ENCODE data around the gene NME7.
"Not testable (repeated sequence)": the region's sequence is repeated elsewhere in the genome, so short reads cannot be mapped to it uniquely, and the experiment has no call there.

NME7 gene

DNA sequence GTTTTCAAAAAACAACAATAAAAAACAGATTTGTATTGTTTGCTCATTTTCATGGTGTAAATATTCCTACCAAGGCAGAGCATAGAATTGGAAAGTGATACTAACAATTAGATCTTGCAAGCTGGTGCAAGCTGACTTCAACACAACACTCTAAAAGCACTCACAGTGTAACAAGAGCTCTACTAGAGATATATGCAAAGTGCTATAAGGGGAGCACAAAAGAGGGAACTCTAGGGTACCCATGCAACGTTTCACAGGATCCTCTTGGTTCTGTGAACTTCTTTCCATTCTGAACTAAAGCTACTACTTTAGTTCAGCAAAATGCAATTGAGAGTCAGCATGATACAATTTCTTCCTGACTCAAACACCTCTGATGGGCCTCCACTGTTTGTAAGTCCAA, 182.8 kb downstream of the NME7 start:
- TF ChIP-seq, protein P1, sequence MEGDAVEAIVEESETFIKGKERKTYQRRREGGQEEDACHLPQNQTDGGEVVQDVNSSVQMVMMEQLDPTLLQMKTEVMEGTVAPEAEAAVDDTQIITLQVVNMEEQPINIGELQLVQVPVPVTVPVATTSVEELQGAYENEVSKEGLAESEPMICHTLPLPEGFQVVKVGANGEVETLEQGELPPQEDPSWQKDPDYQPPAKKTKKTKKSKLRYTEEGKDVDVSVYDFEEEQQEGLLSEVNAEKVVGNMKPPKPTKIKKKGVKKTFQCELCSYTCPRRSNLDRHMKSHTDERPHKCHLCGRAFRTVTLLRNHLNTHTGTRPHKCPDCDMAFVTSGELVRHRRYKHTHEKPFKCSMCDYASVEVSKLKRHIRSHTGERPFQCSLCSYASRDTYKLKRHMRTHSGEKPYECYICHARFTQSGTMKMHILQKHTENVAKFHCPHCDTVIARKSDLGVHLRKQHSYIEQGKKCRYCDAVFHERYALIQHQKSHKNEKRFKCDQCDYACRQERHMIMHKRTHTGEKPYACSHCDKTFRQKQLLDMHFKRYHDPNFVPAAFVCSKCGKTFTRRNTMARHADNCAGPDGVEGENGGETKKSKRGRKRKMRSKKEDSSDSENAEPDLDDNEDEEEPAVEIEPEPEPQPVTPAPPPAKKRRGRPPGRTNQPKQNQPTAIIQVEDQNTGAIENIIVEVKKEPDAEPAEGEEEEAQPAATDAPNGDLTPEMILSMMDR (IDR thresholded peaks at IDR 0.05; ENCODE audit: control insufficient read depth, insufficient read depth, low read depth, low read length, missing control alignments), result no peak
- H3K4me3 ChIP-seq (ENCODE audit: control insufficient read depth, low read depth, low read length), result no peak overlapping the region
- DNase-seq (ENCODE audit: low read depth), result no peak

DNA sequence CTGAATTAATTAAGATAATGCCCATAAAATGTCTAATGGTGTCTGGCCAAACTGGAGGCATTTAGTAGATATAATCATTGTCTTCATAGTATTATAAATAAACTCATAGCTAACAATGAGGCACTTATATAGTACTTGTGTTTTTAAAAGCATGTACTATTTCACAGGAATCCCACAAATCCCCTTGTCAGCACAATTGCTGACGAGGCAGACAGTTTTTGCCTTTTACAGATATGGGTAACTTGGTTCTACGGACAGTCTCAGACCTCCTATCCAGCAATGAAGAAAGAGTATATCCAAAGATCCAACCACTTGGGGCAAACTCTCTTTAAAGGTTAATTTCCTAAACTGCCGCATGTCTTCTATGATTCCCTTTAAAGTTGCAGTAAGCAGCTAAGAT, 187.4 kb downstream of the NME7 start:
- H3K4me3 ChIP-seq (ENCODE audit: control insufficient read depth, low read depth, low read length), result no peak overlapping the region
- TF ChIP-seq, protein P1 (IDR thresholded peaks at IDR 0.05; ENCODE audit: control insufficient read depth, insufficient read depth, low read depth, low read length, missing control alignments), result no peak
- no peak for DNase-seq (ENCODE audit: low read depth)

DNA sequence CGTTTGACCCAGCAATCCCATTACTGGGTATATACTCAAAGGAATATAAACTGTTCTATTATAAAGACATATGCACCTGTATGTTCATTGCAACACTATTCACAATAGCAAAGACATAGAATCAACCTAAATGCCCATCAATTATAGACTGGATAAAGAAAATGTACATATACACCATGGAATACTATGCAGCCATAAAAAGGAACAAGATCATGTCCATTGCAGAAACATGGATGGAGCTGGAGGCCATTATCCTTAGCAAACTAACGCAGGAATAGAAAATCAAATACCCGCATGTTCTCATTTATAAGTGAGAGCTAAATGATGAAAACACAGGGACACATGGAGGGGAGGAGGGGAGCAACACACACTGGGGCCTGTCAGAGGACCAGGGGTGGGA, 188.2 kb downstream of the NME7 start:
- DNase-seq (ENCODE audit: low read depth); H3K4me3 ChIP-seq (ENCODE audit: control insufficient read depth, low read depth, low read length): not testable (repeated sequence)

DNA sequence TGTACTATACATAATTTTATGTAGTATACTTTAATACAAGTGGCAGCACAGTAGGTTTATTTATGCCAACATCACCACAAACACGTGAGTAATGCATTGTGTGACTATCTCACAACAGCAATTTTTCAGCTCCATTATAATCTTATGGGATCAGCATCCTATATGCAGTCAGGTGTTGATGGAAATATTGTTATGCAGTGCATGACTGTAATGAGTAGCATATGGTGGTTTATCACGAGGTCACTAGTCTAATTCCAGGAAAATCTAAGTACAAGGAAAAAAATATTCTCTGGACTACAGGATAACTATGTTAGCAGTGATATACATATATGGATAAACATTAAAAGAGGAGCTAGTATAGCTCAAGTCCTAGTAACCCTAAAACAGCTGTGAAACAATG, 192.1 kb downstream of the NME7 start:
- DNase-seq (ENCODE audit: low read depth), result no peak
- TF ChIP-seq, protein P1 (IDR thresholded peaks at IDR 0.05; ENCODE audit: control insufficient read depth, insufficient read depth, low read depth, low read length, missing control alignments), result no peak
- H3K4me3 ChIP-seq (ENCODE audit: control insufficient read depth, low read depth, low read length), result no peak overlapping the region

DNA sequence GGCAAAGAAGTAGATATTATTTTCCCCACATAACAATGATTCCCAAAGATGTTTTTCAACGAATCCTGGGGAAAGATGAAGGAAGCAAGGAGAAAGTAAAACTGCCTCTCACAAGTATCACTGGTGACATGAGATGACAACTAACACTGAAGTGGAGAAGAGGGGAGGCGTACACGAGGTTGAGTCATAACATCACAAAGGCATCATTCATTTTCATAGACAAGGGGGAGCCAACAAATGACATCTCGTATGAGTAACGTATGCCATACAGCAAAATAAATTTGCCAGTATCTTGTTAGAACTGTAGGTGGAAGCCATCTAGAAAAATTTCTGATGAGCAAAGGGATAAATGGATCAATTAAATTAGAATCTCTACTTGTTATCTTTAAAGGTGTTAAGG, 204.5 kb downstream of the NME7 start:
- DNase-seq (ENCODE audit: low read depth), result no peak
- TF ChIP-seq, protein P1 (IDR thresholded peaks at IDR 0.05; ENCODE audit: control insufficient read depth, insufficient read depth, low read depth, low read length, missing control alignments), result no peak
- H3K4me3 ChIP-seq (ENCODE audit: control insufficient read depth, low read depth, low read length), result no peak overlapping the region

DNA sequence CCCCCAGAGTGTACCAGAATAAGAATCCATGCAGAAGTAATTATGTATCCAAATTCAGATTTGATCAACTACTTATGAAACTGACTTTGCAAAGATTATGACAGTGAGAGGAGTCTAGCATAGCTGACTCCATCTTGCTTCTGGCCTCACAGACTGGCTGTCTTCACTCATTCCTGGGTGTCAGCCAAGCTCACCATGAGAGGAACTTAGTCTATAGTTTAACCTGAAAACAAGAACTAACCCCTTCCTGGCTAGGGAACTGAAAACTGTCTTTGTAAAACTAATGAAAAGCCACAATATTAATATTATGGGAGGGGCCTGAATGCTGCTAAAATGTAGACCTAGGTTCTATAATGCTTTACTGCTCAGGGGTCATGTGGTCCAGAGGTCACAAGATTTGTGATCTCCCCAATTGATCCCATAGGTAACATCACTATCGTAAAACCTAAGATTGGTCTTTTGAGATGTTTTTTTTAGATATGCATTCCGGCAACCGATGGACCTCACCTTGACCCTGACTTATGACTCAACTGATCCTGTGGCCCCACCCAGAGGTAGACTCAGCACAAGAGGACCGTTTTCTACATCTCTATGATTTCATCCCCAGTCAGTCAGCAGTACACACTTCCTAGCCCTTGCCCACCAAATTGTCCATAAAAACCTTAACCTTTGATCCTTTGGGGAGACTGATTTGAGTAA, 206.0 kb downstream of the NME7 start:
- TF ChIP-seq, protein P1 (IDR thresholded peaks at IDR 0.05; ENCODE audit: control insufficient read depth, insufficient read depth, low read depth, low read length, missing control alignments), result no peak
- no peak for DNase-seq (ENCODE audit: low read depth)

DNA sequence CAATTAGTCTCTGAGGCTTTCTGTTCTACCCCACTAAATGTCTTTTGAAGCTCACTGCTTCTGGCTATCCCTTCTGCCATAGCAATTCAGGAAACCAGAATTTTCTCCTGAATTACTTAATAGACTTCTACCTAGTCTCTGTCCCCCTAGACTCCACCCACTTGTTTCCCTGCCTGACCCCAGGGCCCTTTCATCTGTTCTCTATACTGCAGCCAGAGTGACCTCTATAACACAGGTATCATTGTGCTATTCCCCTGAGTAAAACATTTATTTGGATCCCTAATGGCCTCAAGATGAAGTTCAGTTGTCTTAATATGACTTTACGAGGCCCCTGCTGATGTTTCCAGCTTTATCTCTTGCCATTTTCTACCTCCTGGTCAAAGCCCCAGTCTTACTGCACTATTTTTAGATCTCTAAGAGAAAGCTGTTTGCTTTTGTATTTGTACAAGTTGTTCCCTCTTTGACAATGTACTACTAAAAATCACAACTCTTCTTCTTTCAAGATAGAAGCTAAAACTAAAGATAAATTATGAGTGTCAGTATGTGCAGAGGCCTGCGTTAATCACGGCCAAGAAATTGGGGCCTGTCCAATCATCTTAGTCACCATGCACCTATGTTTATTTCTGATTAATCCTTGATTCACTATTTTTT, 206.6 kb downstream of the NME7 start:
- TF ChIP-seq, protein P1 (IDR thresholded peaks at IDR 0.05; ENCODE audit: control insufficient read depth, insufficient read depth, low read depth, low read length, missing control alignments), result no peak
- DNase-seq (ENCODE audit: low read depth), result no peak
- no peak overlapping the region for H3K4me3 ChIP-seq (ENCODE audit: control insufficient read depth, low read depth, low read length)

More for the DNA sequence above, 206.0 kb downstream of the NME7 start:
- no peak overlapping the region for H3K4me3 ChIP-seq (ENCODE audit: control insufficient read depth, low read depth, low read length)

Measured in AG09309 (cell line).